ENCODE results near the gene TRAPPC10.
"Not testable (repeated sequence)": the region's sequence is repeated elsewhere in the genome, so short reads cannot be mapped to it uniquely, and the experiment has no call there.

The TRAPPC10 gene

GRCh38 chr21:44089001-44089911 is 77.1 kb downstream of the TRAPPC10 start:
- no peak overlapping the region for H3K4me3 ChIP-seq (ENCODE audit: low read length)
- H3K27me3 ChIP-seq (ENCODE audit: control insufficient read depth, insufficient read depth, low read length), result no peaks in the 10 kb centered on the region
- no peak overlapping the region for H3K9ac ChIP-seq (ENCODE audit: low read length)
- no peak overlapping the region for H3K27ac ChIP-seq (ENCODE audit: low read length)
- peaks cover 51% of the 10 kb centered on the region for H3K36me3 ChIP-seq (ENCODE audit: control insufficient read depth, low read depth, low read length)
- no peaks in the 10 kb centered on the region for H3K9me3 ChIP-seq (ENCODE audit: control insufficient read depth, low read depth, low read length)
- no peaks in the 10 kb centered on the region for H3K4me1 ChIP-seq (ENCODE audit: control insufficient read depth, low read depth, low read length)

DNA sequence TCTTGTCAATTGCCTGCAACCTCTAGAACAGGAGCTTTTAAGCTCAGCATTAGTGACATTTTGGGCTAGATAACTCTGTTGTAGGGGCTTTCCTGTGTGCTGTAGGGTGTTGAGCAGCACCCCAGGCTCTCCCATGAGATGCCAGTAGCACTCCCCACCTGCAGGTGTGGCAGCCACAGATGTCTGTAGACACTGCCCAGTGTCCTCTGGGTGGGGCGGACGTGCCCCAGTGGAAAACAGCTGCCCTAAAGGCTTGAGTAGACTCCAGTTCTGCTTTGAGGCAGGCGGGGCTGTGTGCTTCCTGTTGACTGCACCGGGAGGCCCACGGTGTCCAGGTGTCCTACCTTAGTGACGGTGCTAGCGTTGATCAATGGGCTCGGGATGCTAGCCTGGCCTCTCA is 78.2 kb downstream of the TRAPPC10 start:
- no peaks in the 10 kb centered on the region for H3K4me1 ChIP-seq (ENCODE audit: control insufficient read depth, low read depth, low read length)
- no peaks in the 10 kb centered on the region for H3K27me3 ChIP-seq (ENCODE audit: control insufficient read depth, insufficient read depth, low read length)
- no peak overlapping the region for H3K27ac ChIP-seq (ENCODE audit: low read length)
- peaks cover 46% of the 10 kb centered on the region for H3K36me3 ChIP-seq (ENCODE audit: control insufficient read depth, low read depth, low read length)
- no peaks in the 10 kb centered on the region for H3K9me3 ChIP-seq (ENCODE audit: control insufficient read depth, low read depth, low read length)
- no peak overlapping the region for H3K4me3 ChIP-seq (ENCODE audit: low read length)
- no peak overlapping the region for H3K9ac ChIP-seq (ENCODE audit: low read length)

GRCh38 chr21:44092211-44092610 is 80.1 kb downstream of the TRAPPC10 start:
- Histone ChIP-seq H3K9ac (ENCODE audit: low read length) (no peak overlapping the region), H3K36me3 (ENCODE audit: control insufficient read depth, low read depth, low read length) (peaks cover 46% of the 10 kb centered on the region), H3K4me3 (ENCODE audit: low read length) (no peak overlapping the region), H3K9me3 (ENCODE audit: control insufficient read depth, low read depth, low read length) (no peaks in the 10 kb centered on the region), H3K4me1 (ENCODE audit: control insufficient read depth, low read depth, low read length) (no peaks in the 10 kb centered on the region), H3K27ac (ENCODE audit: low read length) (no peak overlapping the region), H3K27me3 (ENCODE audit: control insufficient read depth, insufficient read depth, low read length) (no peaks in the 10 kb centered on the region)

DNA sequence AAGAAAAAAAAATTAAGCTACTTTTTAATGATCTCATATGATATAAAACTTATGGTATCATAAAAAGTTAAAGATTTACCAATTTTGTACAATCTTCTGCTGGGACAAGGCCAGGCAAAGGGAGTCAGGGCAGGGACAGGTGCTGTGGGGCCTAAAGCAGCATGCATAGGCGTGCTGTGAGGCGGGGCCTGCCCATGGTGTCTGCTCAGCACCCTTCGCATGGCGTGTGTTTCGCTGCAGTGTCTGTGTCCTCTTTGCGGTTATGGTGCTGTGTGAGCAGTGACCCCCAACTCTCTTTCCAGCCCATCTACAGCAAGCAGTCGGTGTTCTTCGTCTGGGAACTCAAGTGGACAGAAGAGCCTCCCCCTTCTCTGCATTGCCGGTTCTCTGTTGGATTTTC is 81.7 kb downstream of the TRAPPC10 start:
- no peak overlapping the region for H3K27ac ChIP-seq (ENCODE audit: low read length)
- no peaks in the 10 kb centered on the region for H3K27me3 ChIP-seq (ENCODE audit: control insufficient read depth, insufficient read depth, low read length)
- no peak overlapping the region for H3K4me3 ChIP-seq (ENCODE audit: low read length)
- no peaks in the 10 kb centered on the region for H3K4me1 ChIP-seq (ENCODE audit: control insufficient read depth, low read depth, low read length)
- peaks cover 31% of the 10 kb centered on the region for H3K36me3 ChIP-seq (ENCODE audit: control insufficient read depth, low read depth, low read length)
- H3K9me3 ChIP-seq (ENCODE audit: control insufficient read depth, low read depth, low read length), result no peaks in the 10 kb centered on the region
- no peak overlapping the region for H3K9ac ChIP-seq (ENCODE audit: low read length)

DNA sequence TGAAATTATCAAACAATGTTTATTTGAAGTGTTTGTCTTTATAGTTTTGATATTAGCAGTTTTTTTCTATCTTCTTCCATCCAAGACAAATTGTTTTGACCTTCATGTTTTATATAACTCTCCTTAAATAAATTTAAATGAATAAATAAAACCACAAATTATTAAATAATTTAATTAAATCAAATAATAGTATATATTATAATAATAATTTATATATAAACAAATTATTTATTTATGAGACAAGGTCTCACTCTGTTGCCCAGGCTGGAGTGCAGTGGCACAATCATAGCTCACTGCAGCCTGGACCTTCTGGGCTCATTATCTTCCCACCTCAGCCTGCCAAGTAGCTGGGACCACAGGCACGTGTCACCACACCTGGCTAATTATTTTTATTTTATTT is 82.7 kb downstream of the TRAPPC10 start:
- Histone ChIP-seq H3K9me3 (ENCODE audit: control insufficient read depth, low read depth, low read length) (no peaks in the 10 kb centered on the region), H3K27me3 (ENCODE audit: control insufficient read depth, insufficient read depth, low read length) (no peaks in the 10 kb centered on the region), H3K4me1 (ENCODE audit: control insufficient read depth, low read depth, low read length) (no peaks in the 10 kb centered on the region), H3K27ac (ENCODE audit: low read length) (no peak overlapping the region), H3K36me3 (ENCODE audit: control insufficient read depth, low read depth, low read length) (peaks cover 21% of the 10 kb centered on the region), H3K4me3 (ENCODE audit: low read length) (no peak overlapping the region), H3K9ac (ENCODE audit: low read length) (no peak overlapping the region)

DNA sequence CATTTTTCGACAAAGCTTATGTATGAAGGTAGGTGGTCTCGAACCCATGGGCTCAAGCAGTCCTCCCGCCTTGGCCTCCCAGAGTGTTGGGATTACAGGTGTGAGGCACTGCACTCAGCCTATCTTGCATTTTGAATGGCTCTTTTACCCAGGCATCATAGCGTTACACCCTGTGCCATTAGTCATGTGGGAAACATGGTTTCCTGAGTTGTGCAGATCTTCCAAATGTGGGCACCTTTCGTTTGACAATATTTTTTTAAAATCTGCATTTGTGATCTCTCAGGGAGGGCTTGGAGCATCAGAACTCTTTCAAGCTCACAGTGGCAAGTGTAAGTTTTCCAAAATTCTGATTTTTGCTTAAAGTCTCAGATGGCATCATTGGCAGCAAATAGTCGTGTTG is 86.4 kb downstream of the TRAPPC10 start:
- not testable (repeated sequence) for H3K36me3 ChIP-seq (ENCODE audit: control insufficient read depth, low read depth, low read length); H3K27ac ChIP-seq (ENCODE audit: low read length); H3K4me1 ChIP-seq (ENCODE audit: control insufficient read depth, low read depth, low read length); H3K9me3 ChIP-seq (ENCODE audit: control insufficient read depth, low read depth, low read length); H3K27me3 ChIP-seq (ENCODE audit: control insufficient read depth, insufficient read depth, low read length); H3K9ac ChIP-seq (ENCODE audit: low read length); H3K4me3 ChIP-seq (ENCODE audit: low read length)

GRCh38 chr21:44098964-44099363 is 86.9 kb downstream of the TRAPPC10 start:
- not testable (repeated sequence) for H3K4me1 ChIP-seq (ENCODE audit: control insufficient read depth, low read depth, low read length); H3K36me3 ChIP-seq (ENCODE audit: control insufficient read depth, low read depth, low read length); H3K4me3 ChIP-seq (ENCODE audit: low read length); H3K9ac ChIP-seq (ENCODE audit: low read length); H3K27ac ChIP-seq (ENCODE audit: low read length); H3K27me3 ChIP-seq (ENCODE audit: control insufficient read depth, insufficient read depth, low read length); H3K9me3 ChIP-seq (ENCODE audit: control insufficient read depth, low read depth, low read length)

- H3K27ac ChIP-seq (ENCODE audit: low read length); H3K36me3 ChIP-seq (ENCODE audit: control insufficient read depth, low read depth, low read length); H3K9ac ChIP-seq (ENCODE audit: low read length); H3K27me3 ChIP-seq (ENCODE audit: control insufficient read depth, insufficient read depth, low read length); H3K9me3 ChIP-seq (ENCODE audit: control insufficient read depth, low read depth, low read length); H3K4me3 ChIP-seq (ENCODE audit: low read length); H3K4me1 ChIP-seq (ENCODE audit: control insufficient read depth, low read depth, low read length): not testable (repeated sequence)
Observed at GRCh38 chr21:44107026-44107501, 95.0 kb downstream of the TRAPPC10 start, which contains the start of gene PWP2. Gene PWP2 (plus strand): TSS chr21:44107399. CDS start chr21:44107417, 18 bp downstream.

DNA sequence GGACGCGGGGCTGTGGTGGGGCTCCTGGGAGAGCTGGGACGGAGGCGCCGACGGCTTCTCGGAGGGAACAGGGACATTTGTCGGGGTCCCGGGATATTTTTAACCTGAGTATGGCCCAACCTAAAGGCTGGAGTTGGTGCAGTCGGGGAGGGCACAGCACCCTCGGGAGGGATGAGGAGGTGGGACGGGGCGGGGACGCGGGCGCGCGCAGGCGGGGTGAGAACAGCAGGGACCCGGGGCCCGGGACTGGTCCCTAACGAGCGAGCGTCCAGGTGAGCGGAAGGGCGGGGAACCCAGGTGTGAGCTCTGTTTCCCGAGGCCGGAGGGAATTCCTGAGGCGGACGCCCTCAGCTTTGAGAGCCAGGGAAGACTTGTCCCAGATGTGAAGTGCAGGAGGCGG is 95.5 kb downstream of the TRAPPC10 start:
- not testable (repeated sequence) for H3K36me3 ChIP-seq (ENCODE audit: control insufficient read depth, low read depth, low read length); H3K4me1 ChIP-seq (ENCODE audit: control insufficient read depth, low read depth, low read length); H3K4me3 ChIP-seq (ENCODE audit: low read length); H3K9me3 ChIP-seq (ENCODE audit: control insufficient read depth, low read depth, low read length); H3K27ac ChIP-seq (ENCODE audit: low read length); H3K9ac ChIP-seq (ENCODE audit: low read length); H3K27me3 ChIP-seq (ENCODE audit: control insufficient read depth, insufficient read depth, low read length)

GRCh38 chr21:44113702-44114371 is 101.7 kb downstream of the TRAPPC10 start:
- not testable (repeated sequence) for H3K4me3 ChIP-seq (ENCODE audit: low read length); H3K4me1 ChIP-seq (ENCODE audit: control insufficient read depth, low read depth, low read length); H3K27ac ChIP-seq (ENCODE audit: low read length); H3K9me3 ChIP-seq (ENCODE audit: control insufficient read depth, low read depth, low read length); H3K9ac ChIP-seq (ENCODE audit: low read length); H3K27me3 ChIP-seq (ENCODE audit: control insufficient read depth, insufficient read depth, low read length); H3K36me3 ChIP-seq (ENCODE audit: control insufficient read depth, low read depth, low read length)

DNA sequence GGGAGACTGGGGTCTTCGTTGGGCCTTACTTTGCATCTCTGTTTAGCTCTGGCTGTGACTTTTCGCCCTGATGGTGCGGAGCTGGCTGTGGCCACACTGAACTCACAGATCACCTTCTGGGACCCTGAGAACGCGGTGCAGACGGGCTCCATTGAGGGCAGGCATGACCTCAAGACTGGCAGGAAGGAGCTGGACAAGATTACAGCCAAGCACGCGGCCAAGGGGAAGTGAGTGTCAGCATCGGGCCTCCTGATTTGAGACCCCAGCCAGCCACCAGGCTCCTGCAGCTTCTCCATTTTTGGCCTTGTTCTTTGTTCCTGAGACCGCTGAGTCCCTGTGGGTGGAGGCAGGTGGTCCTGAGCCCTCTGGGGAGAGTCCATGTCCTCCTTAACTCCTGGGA is 110.0 kb downstream of the TRAPPC10 start:
- not testable (repeated sequence) for H3K9me3 ChIP-seq (ENCODE audit: control insufficient read depth, low read depth, low read length); H3K4me1 ChIP-seq (ENCODE audit: control insufficient read depth, low read depth, low read length); H3K9ac ChIP-seq (ENCODE audit: low read length)

DNA sequence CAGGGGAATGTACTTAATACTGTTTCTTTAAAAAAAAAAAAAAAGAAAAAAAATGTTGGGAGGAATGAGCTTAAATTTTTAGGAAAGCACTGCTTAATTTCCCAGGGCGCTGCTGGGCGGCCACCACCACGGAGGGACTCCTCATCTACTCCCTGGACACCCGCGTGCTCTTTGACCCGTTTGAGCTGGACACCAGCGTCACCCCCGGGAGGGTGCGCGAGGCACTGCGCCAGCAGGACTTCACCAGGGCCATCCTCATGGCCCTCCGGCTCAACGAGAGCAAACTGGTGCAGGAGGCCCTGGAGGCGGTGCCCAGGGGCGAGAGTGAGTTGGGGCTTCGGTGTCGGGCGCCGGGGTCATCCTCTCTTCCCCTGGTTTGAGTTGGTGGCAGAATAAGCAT is 115.7 kb downstream of the TRAPPC10 start:
- not testable (repeated sequence) for H3K27me3 ChIP-seq (ENCODE audit: control insufficient read depth, insufficient read depth, low read length); H3K9me3 ChIP-seq (ENCODE audit: control insufficient read depth, low read depth, low read length); H3K36me3 ChIP-seq (ENCODE audit: control insufficient read depth, low read depth, low read length); H3K27ac ChIP-seq (ENCODE audit: low read length); H3K4me3 ChIP-seq (ENCODE audit: low read length); H3K9ac ChIP-seq (ENCODE audit: low read length); H3K4me1 ChIP-seq (ENCODE audit: control insufficient read depth, low read depth, low read length)

More for the DNA sequence above, 110.0 kb downstream of the TRAPPC10 start:
- H3K4me3 ChIP-seq (ENCODE audit: low read length); H3K27ac ChIP-seq (ENCODE audit: low read length); H3K36me3 ChIP-seq (ENCODE audit: control insufficient read depth, low read depth, low read length); H3K27me3 ChIP-seq (ENCODE audit: control insufficient read depth, insufficient read depth, low read length): not testable (repeated sequence)

Measured in iPS-18a (cell line).